H1 (cell line): ENCODE results near the gene CDH7. TPM values are rescaled to one million over a fixed set of nuclear protein-coding genes. Genes with fewer than 3 reads are reported as not detected.

Experiments
- CTCF ChIA-PET: fragments of 300-600 bp; sonication (Branson Sonifier 250); formaldehyde crosslinking; loops from one replicate; lab custom pipeline; 2021; ENCODE audit not compliant: partially characterized antibody; lab: Charles Lee
- POLR2A ChIA-PET: fragments of 300-600 bp; sonication (Branson Sonifier 250); formaldehyde crosslinking; loops from one replicate; lab custom pipeline; 2021; ENCODE audit warnings: inconsistent platforms; ENCODE audit not compliant: partially characterized antibody; lab: Charles Lee
- DNase-seq, 2 experiments: peaks; one replicate each; pipeline versions ENCODE4 v3.0.0 to v3.0.0-alpha.2; 2010 to 2022; ENCODE audit warnings: low spot score in 2 of 2, low read depth in 1 of 2, mixed read lengths in 1 of 2
- FAIRE-seq: peaks from 2 replicates; lab custom pipeline; 2011; peaks lifted over from hg19 to GRCh38; lab: Jason Lieb, UNC
- H2AFZ ChIP-seq: 2 replicates; pipeline ENCODE4 v1.8.1; 2012; ENCODE audit warnings: low read length, inconsistent platforms
- H2AK5ac ChIP-seq: 2 replicates; pipeline ENCODE4 v1.6.1; 2013; ENCODE audit warnings: low read depth, low read length
- H2BK120ac ChIP-seq: replicated peaks from 2 replicates; pipeline ENCODE3; 2013; ENCODE audit warnings: low read depth, low read length, inconsistent platforms
- H2BK12ac ChIP-seq: 2 replicates; pipeline ENCODE4 v1.6.1; 2013; ENCODE audit warnings: low read depth, low read length
- H2BK15ac ChIP-seq: 2 replicates; pipeline ENCODE4 v1.6.1; 2013; ENCODE audit warnings: low read length
- H2BK20ac ChIP-seq: 2 replicates; pipeline ENCODE4 v1.6.1; 2013; ENCODE audit warnings: low read length
- H2BK5ac ChIP-seq: 2 replicates; pipeline ENCODE4 v1.6.1; 2013; ENCODE audit warnings: low read depth, low read length
- H3K14ac ChIP-seq: 2 replicates; pipeline ENCODE4 v1.6.1; 2013; ENCODE audit warnings: inconsistent platforms; ENCODE audit not compliant: insufficient read length
- H3K18ac ChIP-seq: 2 replicates; pipeline ENCODE4 v1.6.1; 2013; ENCODE audit warnings: low read length; ENCODE audit errors: extremely low read depth
- H3K23ac ChIP-seq: 2 replicates; pipeline ENCODE4 v1.6.1; 2013; ENCODE audit warnings: inconsistent platforms; ENCODE audit not compliant: insufficient read length
- H3K23me2 ChIP-seq: 2 replicates; pipeline ENCODE4 v1.6.1; 2013; ENCODE audit warnings: low read depth, low read length
- H3K27ac ChIP-seq: 2 replicates; pipeline ENCODE4 v1.6.1; 2011; ENCODE audit warnings: low read depth, low read length, inconsistent platforms
- H3K27me3 ChIP-seq, 4 experiments: replicated peaks in 1 of 4; 1 replicate in 1 of 4; 2 replicates in 3 of 4; pipeline versions ENCODE4 v1.6.1 to v1.8.1; 2011 to 2013; ENCODE audit warnings: low read length in 3 of 4, mild to moderate bottlenecking in 3 of 4, inconsistent platforms in 2 of 4, mixed read lengths in 2 of 4, moderate library complexity in 1 of 4; ENCODE audit not compliant: control insufficient read depth in 3 of 4, insufficient read depth in 3 of 4; ENCODE audit errors: extremely low read depth in 1 of 4
- H3K36me3 ChIP-seq, 4 experiments: 2 replicates each; pipeline versions ENCODE4 v1.6.1 to v1.8.1; 2011 to 2013; ENCODE audit warnings: mild to moderate bottlenecking in 4 of 4, low read length in 3 of 4, moderate library complexity in 2 of 4, control low read depth in 1 of 4, inconsistent platforms in 1 of 4; ENCODE audit not compliant: insufficient read depth in 4 of 4, control insufficient read depth in 2 of 4
- H3K4ac ChIP-seq: replicated peaks from 2 replicates; pipeline ENCODE3; 2013; ENCODE audit warnings: low read length, low read depth, mixed read lengths, inconsistent platforms; ENCODE audit not compliant: insufficient read length
- H3K4me1 ChIP-seq, 4 experiments: replicated peaks in 1 of 4; 1 replicate in 1 of 4; 2 replicates in 3 of 4; pipeline versions ENCODE4 v1.6.1 to v1.8.1; 2011 to 2013; ENCODE audit warnings: low read length in 3 of 4, inconsistent platforms in 2 of 4, mixed read lengths in 1 of 4; ENCODE audit not compliant: insufficient read depth in 4 of 4, control insufficient read depth in 3 of 4
- H3K4me2 ChIP-seq, 2 experiments: 2 replicates each; pipeline versions ENCODE4 v1.6.1 to v1.8.1; 2011 to 2013; ENCODE audit warnings: low read depth in 2 of 2, low read length in 2 of 2, control low read depth in 1 of 2, inconsistent platforms in 1 of 2, mild to moderate bottlenecking in 1 of 2; ENCODE audit not compliant: insufficient read depth in 1 of 2
- H3K4me3 ChIP-seq, 4 experiments: fragments of 200-600, 300-600 bp in 1 of 4; sonication (generic), shearing (Covaris generic), sonication (Bioruptor Twin) in 1 of 4; 2 replicates each; pipeline versions ENCODE4 v1.5.1 to v1.8.1; 2011 to 2016; ENCODE audit warnings: low read length in 4 of 4, low read depth in 3 of 4, control low read depth in 2 of 4, inconsistent platforms in 2 of 4, mild to moderate bottlenecking in 2 of 4, mixed read lengths in 1 of 4, moderate library complexity in 1 of 4; ENCODE audit not compliant: insufficient read depth in 2 of 4; ENCODE audit errors: extremely low read depth in 1 of 4
- H3K56ac ChIP-seq: replicated peaks from 2 replicates; pipeline ENCODE3; 2013; ENCODE audit warnings: low read depth, mild to moderate bottlenecking, mixed read lengths, low read length, inconsistent platforms; ENCODE audit not compliant: insufficient read length
- H3K79me1 ChIP-seq: 2 replicates; pipeline ENCODE4 v1.6.1; 2013; ENCODE audit warnings: low read depth, low read length, control low read depth
- H3K79me2 ChIP-seq, 2 experiments: 2 replicates each; pipeline versions ENCODE4 v1.6.1 to v1.8.1; 2012 to 2013; ENCODE audit warnings: low read length in 2 of 2, mild to moderate bottlenecking in 2 of 2, inconsistent platforms in 1 of 2; ENCODE audit not compliant: insufficient read depth in 2 of 2, control insufficient read depth in 1 of 2
- H3K9ac ChIP-seq, 4 experiments: replicated peaks in 1 of 4; 1 replicate in 1 of 4; 2 replicates in 3 of 4; pipeline versions ENCODE4 v1.6.1 to v1.8.1; 2011 to 2013; ENCODE audit warnings: low read depth in 3 of 4, low read length in 3 of 4, control low read depth in 2 of 4, mild to moderate bottlenecking in 2 of 4, moderate library complexity in 2 of 4, inconsistent platforms in 1 of 4; ENCODE audit errors: extremely low read depth in 1 of 4
- H3K9me3 ChIP-seq, 2 experiments: 2 replicates each; pipeline versions ENCODE4 v1.6.1 to v1.8.1; 2012 to 2013; ENCODE audit warnings: mild to moderate bottlenecking in 2 of 2, moderate library complexity in 2 of 2, control low read depth in 1 of 2, inconsistent platforms in 1 of 2, low read depth in 1 of 2, low read length in 1 of 2, mixed read lengths in 1 of 2; ENCODE audit not compliant: insufficient read depth in 2 of 2
- H4K20me1 ChIP-seq, 2 experiments: replicated peaks in 1 of 2; 2 replicates each; pipeline versions ENCODE3 to v1.8.1; 2011 to 2013; ENCODE audit warnings: inconsistent platforms in 2 of 2, low read length in 2 of 2, mild to moderate bottlenecking in 1 of 2; ENCODE audit not compliant: insufficient read depth in 2 of 2, control insufficient read depth in 1 of 2
- H4K5ac ChIP-seq: 2 replicates; pipeline ENCODE4 v1.6.1; 2013; ENCODE audit warnings: low read length, low read depth, mixed read lengths, inconsistent platforms; ENCODE audit not compliant: insufficient read length
- H4K8ac ChIP-seq: 2 replicates; pipeline ENCODE4 v1.8.0; 2013; ENCODE audit warnings: mild to moderate bottlenecking, moderate library complexity, low read length, inconsistent platforms; ENCODE audit not compliant: insufficient read depth; ENCODE audit errors: extremely low read depth
- H4K91ac ChIP-seq: replicated peaks from 2 replicates; pipeline ENCODE3; 2013; ENCODE audit warnings: low read length, mixed read lengths, inconsistent platforms; ENCODE audit not compliant: insufficient read length
- BACH1 ChIP-seq: IDR thresholded peaks from 2 replicates; pipeline ENCODE4 v1.6.1; 2012; ENCODE audit warnings: low read length, improper control_type of control experiment
- BRCA1 ChIP-seq: IDR thresholded peaks from 2 replicates; pipeline ENCODE4 v1.6.1; 2012; ENCODE audit warnings: low read depth, low read length, improper control_type of control experiment
- E2F6 ChIP-seq: IDR thresholded peaks from 2 replicates; pipeline ENCODE4 v1.6.1; 2012; ENCODE audit warnings: inconsistent platforms
- JUND ChIP-seq: IDR thresholded peaks from 2 replicates; pipeline ENCODE4 v1.6.1; 2011; ENCODE audit warnings: mild to moderate bottlenecking, improper control_type of control experiment, low read length
- RAD21 ChIP-seq, 2 experiments: IDR thresholded peaks in 1 of 2; conservative IDR thresholded peaks in 1 of 2; 2 replicates each; pipeline ENCODE4 v1.6.1; 2011; ENCODE audit warnings: low read depth in 2 of 2, low read length in 2 of 2, improper control_type of control experiment in 1 of 2, inconsistent platforms in 1 of 2, mild to moderate bottlenecking in 1 of 2, moderate library complexity in 1 of 2
- TAF7 ChIP-seq: optimal IDR thresholded peaks from 2 replicates; pipeline ENCODE3; 2011; ENCODE audit warnings: low read depth, mild to moderate bottlenecking, inconsistent platforms, low read length, moderate library complexity, borderline replicate concordance
- WGBS, 2 experiments: shearing (Covaris generic) in 1 of 2; methylation state at CpG; one replicate each; pipeline versions ENCODE4 v1.1.6 to v1.1.7; 2013 to 2015; ENCODE audit warnings: low lambda C conversion rate in 2 of 2, mixed read lengths in 2 of 2, inconsistent platforms in 1 of 2, low coverage in 1 of 2, missing lambda C conversion rate in 1 of 2; ENCODE audit not compliant: insufficient replicate concordance in 2 of 2, insufficient coverage in 1 of 2, insufficient read length in 1 of 2; ENCODE audit errors: extremely low coverage in 1 of 2, missing lambda C conversion rate in 1 of 2; 5-methylcytosine and 5-hydroxymethylcytosine counted together
- polyA plus RNA-seq, 7 experiments: library from polyadenylated mRNA; depleted of rRNA in 3 of 7; stranded (reverse) in 5 of 7; unstranded in 2 of 7; fragments of >200 nt in 5 of 7; fragments of 200-250 nt in 2 of 7; gene quantifications; 1 replicate in 5 of 7; 2 replicates in 1 of 7; 4 replicates in 1 of 7; pipeline versions ENCODE4 v1.2.1 to v1.2.3, GENCODE V29; 2011 to 2013; ENCODE audit warnings: missing spikeins in 2 of 7, mixed read lengths in 2 of 7
- total RNA-seq: library from RNA; stranded (reverse); fragmentation: NEBNext Ultra II Directional; extraction: Animal tissue kit (Norgen Biotek cat#: 25700); gene quantifications from 2 replicates; pipeline ENCODE4 v1.2.1, GENCODE V29; 2021
- TF ChIP-seq, protein P1 (sequence below), 3 experiments: IDR thresholded peaks; 1 replicate in 2 of 3; 2 replicates in 1 of 3; pipeline versions ENCODE4 v1.5.1 to v1.6.1; 2011; ENCODE audit warnings: low read length in 3 of 3, mild to moderate bottlenecking in 3 of 3, inconsistent platforms in 2 of 3, low read depth in 1 of 3, moderate library complexity in 1 of 3; ENCODE audit not compliant: insufficient read depth in 1 of 3; ENCODE audit errors: control extremely low read depth in 1 of 3

CDH7 gene
- total and polyA plus RNA-seq, 2 of the 8 experiments (the other 6 are each of a cell fraction or from before 2014, with no cell fraction given): 1.00 to 1.5 TPM

- Histone ChIP-seq H2BK15ac (no peak overlapping the region), H4K20me1 (no peaks in the 10 kb centered on the region), H4K5ac (no peak overlapping the region), H3K36me3 (no peaks in the 10 kb centered on the region), H3K79me2 (no peaks in the 10 kb centered on the region), H3K23me2 (no peaks in the 10 kb centered on the region), H2AK5ac (no peak overlapping the region), H3K27me3 (peaks cover 0 to 2% (median 0%) of the 10 kb centered on the region in 4 experiments; a peak in 1 of 7 replicates), H3K9me3 (no peaks in the 10 kb centered on the region), H3K23ac (no peak overlapping the region), H4K91ac (no peak overlapping the region), H3K56ac (no peak overlapping the region), H2AFZ (peak overlapping the region; percentile 90; the same call in 1 of the 2 replicates), H3K27ac (no peak overlapping the region), H2BK20ac (no peak overlapping the region), H3K18ac (no peak overlapping the region), H3K4me3 (no peak overlapping the region), H3K79me1 (no peaks in the 10 kb centered on the region), H2BK12ac (no peak overlapping the region), H2BK5ac (no peak overlapping the region), H3K14ac (no peak overlapping the region), H4K8ac (no peak overlapping the region), H3K9ac (no peak overlapping the region), H2BK120ac (no peak overlapping the region), H3K4ac (no peak overlapping the region), H3K4me2 (no peak overlapping the region), H3K4me1 (no peaks in the 10 kb centered on the region)
- WGBS, 2 experiments: 39% methylated on average over 9 of the region's 9 CpGs; no CpG with 5 or more reads in 1 of the 2 experiments
- POLR2A ChIA-PET: interaction anchor here (0.8 kb wide), 1 partner anchor 25 kb away, joined by 4 read pairs; the partner anchor contains the start of gene CDH7
- peak; percentile 38 to 67 for DNase-seq
- peak; percentile 97 for FAIRE-seq
- CTCF ChIA-PET: interaction anchor here (0.6 to 1.2 kb wide), 14 partner anchors 9 to 1277 kb away, joined by 3 to 14 read pairs (median 3); no protein-coding TSS in a partner anchor
- TF ChIP-seq JUND (no peak), BRCA1 (no peak), E2F6 (no peak), BACH1 (no peak), RAD21 (IDR thresholded peaks at IDR 0.05 in 1 of 2, conservative IDR thresholded peaks at IDR 0.05 in 1 of 2; ENCODE audit: low read depth in 2 of 2, low read length in 2 of 2) (peak; percentile 81 to 83), TAF7 (no peak)
- TF ChIP-seq, protein P1, sequence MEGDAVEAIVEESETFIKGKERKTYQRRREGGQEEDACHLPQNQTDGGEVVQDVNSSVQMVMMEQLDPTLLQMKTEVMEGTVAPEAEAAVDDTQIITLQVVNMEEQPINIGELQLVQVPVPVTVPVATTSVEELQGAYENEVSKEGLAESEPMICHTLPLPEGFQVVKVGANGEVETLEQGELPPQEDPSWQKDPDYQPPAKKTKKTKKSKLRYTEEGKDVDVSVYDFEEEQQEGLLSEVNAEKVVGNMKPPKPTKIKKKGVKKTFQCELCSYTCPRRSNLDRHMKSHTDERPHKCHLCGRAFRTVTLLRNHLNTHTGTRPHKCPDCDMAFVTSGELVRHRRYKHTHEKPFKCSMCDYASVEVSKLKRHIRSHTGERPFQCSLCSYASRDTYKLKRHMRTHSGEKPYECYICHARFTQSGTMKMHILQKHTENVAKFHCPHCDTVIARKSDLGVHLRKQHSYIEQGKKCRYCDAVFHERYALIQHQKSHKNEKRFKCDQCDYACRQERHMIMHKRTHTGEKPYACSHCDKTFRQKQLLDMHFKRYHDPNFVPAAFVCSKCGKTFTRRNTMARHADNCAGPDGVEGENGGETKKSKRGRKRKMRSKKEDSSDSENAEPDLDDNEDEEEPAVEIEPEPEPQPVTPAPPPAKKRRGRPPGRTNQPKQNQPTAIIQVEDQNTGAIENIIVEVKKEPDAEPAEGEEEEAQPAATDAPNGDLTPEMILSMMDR (IDR thresholded peaks at IDR 0.05; ENCODE audit: control extremely low read depth in 1 of 3, insufficient read depth in 1 of 3, low read depth in 1 of 3, low read length in 3 of 3): peak; percentile 59 to 75 (median 69)
Measured at GRCh38 chr18:65725251-65726050, 25.4 kb upstream of the CDH7 start.
